ENCODE data around the gene CD163L1. TPM values are rescaled to one million over a fixed set of nuclear protein-coding genes. Genes with fewer than 3 reads are reported as not detected.

Gene CD163L1
- total and polyA plus RNA-seq, 2 donors: 1.5 to 7.3 TPM

DNA sequence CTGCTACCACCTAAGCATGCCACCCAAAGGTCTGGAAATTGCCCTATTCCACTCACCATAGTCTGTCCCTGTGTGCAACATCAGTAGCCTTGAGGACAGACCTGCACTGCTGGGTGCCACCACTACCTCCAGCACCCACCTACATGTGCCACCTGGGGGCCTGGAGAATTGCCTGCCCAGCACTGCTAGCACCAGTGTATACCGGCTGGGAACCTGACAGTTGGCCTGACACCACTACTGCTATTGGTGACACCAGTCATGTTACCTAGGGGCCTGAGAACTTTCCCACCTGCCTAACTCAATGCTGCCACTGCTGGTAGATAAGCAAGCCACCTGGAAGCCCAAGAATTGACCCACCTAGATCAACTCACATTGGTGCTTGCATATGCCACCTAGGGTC, 60.8 kb downstream of the CD163L1 start:
- no peaks in the 10 kb centered on the region for H3K36me3 ChIP-seq (ENCODE audit: insufficient read depth)
- no peak overlapping the region for H3K27ac ChIP-seq (ENCODE audit: low read depth)
- H3K4me1 ChIP-seq (ENCODE audit: insufficient read depth): no peaks in the 10 kb centered on the region
- WGBS: 88% methylated on average over 1 of the region's 1 CpG
- no peak for DNase-seq (ENCODE audit: extremely low spot score)
- no peak overlapping the region for H3K4me3 ChIP-seq (ENCODE audit: low read depth, low read length)

GRCh38 chr12:7376196-7376595, 67.8 kb downstream of the CD163L1 start:
- DNase-seq (ENCODE audit: extremely low spot score): no peak
- WGBS: 59% methylated on average over 1 of the region's 1 CpG
- no peaks in the 10 kb centered on the region for H3K4me1 ChIP-seq (ENCODE audit: insufficient read depth)
- H3K36me3 ChIP-seq (ENCODE audit: insufficient read depth): no peaks in the 10 kb centered on the region
- no peak overlapping the region for H3K27ac ChIP-seq (ENCODE audit: low read depth)
- no peak overlapping the region for H3K4me3 ChIP-seq (ENCODE audit: low read depth, low read length)

GRCh38 chr12:7375145-7375543, 68.8 kb downstream of the CD163L1 start:
- 79% methylated on average over 3 of the region's 3 CpGs for WGBS
- H3K36me3 ChIP-seq (ENCODE audit: insufficient read depth): no peaks in the 10 kb centered on the region

DNA sequence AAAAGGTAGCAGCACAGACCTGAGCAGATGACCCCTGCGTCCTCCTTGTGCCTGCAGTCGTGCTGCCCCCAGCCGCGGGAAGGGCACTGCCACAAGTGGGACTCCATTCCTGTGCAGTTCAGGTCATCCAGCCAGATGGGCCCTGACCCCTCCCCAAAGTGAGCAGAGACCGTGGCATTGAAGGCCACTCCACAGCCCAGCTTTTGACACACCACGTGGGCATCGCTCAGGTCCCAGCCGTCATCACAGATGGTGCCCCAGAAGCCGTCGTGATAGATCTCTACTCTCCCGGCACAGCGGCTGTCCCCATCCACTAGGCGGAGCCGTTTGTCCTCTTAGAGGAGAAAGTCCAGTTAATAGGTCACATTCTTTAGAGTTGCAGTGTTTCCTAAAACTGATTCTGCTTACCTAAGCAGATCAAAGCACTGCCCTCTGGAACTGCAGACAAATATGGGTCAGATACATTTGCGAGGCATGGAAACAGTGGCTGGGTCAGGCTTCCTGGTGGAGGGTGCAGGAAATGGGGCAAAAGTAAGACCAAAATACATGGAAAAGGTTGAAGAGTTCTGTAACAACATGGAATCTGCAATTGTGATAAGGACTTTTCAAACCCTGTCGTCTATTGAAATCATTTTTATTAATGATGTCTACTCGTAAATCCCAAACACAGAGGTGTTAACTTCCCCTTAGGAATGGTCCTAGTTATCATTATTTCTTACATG, 69.4 kb downstream of the CD163L1 start:
- no peak overlapping the region for H3K27ac ChIP-seq (ENCODE audit: low read depth)
- no peaks in the 10 kb centered on the region for H3K4me1 ChIP-seq (ENCODE audit: insufficient read depth)
- no peak overlapping the region for H3K4me3 ChIP-seq (ENCODE audit: low read depth, low read length)
- no peak for DNase-seq (ENCODE audit: extremely low spot score)
- WGBS: 41% methylated on average over 17 of the region's 17 CpGs
- H3K36me3 ChIP-seq (ENCODE audit: insufficient read depth): no peaks in the 10 kb centered on the region

More at GRCh38 chr12:7375145-7375543, 68.8 kb downstream of the CD163L1 start:
- Histone ChIP-seq H3K4me3 (ENCODE audit: low read depth, low read length) (no peak overlapping the region), H3K27ac (ENCODE audit: low read depth) (no peak overlapping the region), H3K4me1 (ENCODE audit: insufficient read depth) (no peaks in the 10 kb centered on the region)
- DNase-seq (ENCODE audit: extremely low spot score): no peak

DNA sequence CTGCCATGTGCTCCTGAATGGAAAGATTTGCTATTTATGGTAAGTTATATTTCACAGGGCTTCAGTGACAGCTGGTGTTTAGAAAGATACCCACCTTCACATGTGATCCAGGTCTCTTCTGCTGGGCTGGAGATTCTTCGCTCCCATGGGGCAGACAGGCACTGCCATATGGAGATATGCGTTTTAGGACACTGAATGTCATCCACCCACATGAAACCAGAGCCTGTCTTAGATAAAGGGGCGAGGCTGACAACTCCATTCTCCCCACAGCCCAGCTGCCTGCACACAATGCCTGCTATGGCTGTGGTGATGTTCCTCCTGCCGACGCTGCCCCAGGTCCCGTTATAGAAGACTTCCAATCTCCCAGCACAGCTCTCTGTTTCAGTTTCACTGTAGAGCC, 70.7 kb downstream of the CD163L1 start:
- WGBS: 56% methylated on average over 6 of the region's 6 CpGs
- DNase-seq (ENCODE audit: extremely low spot score): no peak
- Histone ChIP-seq H3K4me3 (ENCODE audit: low read depth, low read length) (no peak overlapping the region), H3K27ac (ENCODE audit: low read depth) (no peak overlapping the region), H3K36me3 (ENCODE audit: insufficient read depth) (no peaks in the 10 kb centered on the region), H3K4me1 (ENCODE audit: insufficient read depth) (no peaks in the 10 kb centered on the region)

DNA sequence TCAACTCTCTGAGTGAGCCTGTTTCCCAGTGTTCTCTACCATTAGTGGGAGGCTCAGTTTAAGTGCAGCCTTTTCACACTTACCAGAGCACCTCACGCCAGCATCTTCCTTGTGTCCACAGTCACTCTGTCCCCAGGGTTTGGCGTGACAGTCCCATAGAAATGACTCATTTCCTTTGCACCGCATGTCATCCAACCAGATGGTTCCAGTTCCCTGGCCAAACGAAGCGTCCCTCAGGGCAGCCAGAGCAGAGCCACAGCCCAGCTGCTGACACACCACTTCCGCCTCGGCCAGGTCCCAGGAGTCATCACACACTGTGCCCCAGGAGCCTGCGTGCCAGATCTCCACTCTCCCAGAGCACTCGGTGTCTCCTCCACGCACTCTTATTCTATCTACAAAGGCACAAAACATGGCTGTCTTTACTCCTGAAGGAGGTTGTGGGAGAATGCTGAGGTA, 74.7 kb downstream of the CD163L1 start:
- Histone ChIP-seq H3K4me3 (ENCODE audit: low read depth, low read length) (no peak overlapping the region), H3K4me1 (ENCODE audit: insufficient read depth) (no peaks in the 10 kb centered on the region), H3K36me3 (ENCODE audit: insufficient read depth) (no peaks in the 10 kb centered on the region), H3K27ac (ENCODE audit: low read depth) (no peak overlapping the region)
- WGBS: 72% methylated on average over 10 of the region's 10 CpGs
- no peak for DNase-seq (ENCODE audit: extremely low spot score)

DNA sequence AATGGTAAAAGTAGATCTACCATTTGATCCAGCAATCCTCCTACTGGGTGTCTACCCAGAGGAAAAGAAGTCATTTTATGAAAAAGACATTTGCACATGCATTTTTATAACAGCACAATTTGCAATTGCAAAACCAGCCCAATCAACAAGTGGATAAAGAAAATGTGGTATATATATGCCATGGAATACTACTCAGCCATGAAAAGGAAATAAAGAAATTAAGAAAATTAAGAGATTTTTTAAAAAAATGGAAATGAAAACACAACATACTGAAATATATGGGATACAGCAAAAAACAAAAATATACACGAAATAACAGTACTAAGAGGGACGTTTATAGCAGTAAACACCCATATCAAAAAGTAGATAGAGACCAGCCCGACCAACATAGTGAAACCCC, 81.2 kb downstream of the CD163L1 start:
- Histone ChIP-seq H3K4me3 (ENCODE audit: low read depth, low read length) (no peak overlapping the region), H3K4me1 (ENCODE audit: insufficient read depth) (no peaks in the 10 kb centered on the region), H3K36me3 (ENCODE audit: insufficient read depth) (no peaks in the 10 kb centered on the region), H3K27ac (ENCODE audit: low read depth) (no peak overlapping the region)
- DNase-seq (ENCODE audit: extremely low spot score): no peak
- WGBS: 80% methylated on average over 3 of the region's 3 CpGs

DNA sequence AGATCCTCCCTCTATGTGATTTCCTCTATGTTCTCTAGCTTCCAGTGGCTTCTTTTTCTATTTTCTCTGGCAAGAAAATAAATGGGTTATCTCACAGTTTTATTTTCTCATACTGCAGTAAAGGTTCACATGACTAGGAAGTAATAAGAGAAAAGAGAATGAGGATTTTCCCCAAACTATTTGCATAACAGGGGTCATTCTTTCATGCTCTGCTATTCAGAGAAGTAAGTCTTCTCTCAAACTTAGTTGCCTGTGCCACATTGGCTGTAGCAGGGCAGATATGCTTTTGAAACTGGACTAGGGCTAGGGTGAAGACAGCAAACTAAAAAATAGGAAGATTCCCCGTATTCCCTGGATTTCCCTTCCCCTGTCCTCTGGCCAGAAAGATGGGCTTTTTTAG, 82.7 kb downstream of the CD163L1 start:
- no peaks in the 10 kb centered on the region for H3K36me3 ChIP-seq (ENCODE audit: insufficient read depth)
- no peak for DNase-seq (ENCODE audit: extremely low spot score)
- no peaks in the 10 kb centered on the region for H3K4me1 ChIP-seq (ENCODE audit: insufficient read depth)
- WGBS: 90% methylated on average over 1 of the region's 1 CpG
- H3K4me3 ChIP-seq (ENCODE audit: low read depth, low read length): no peak overlapping the region
- no peak overlapping the region for H3K27ac ChIP-seq (ENCODE audit: low read depth)

DNA sequence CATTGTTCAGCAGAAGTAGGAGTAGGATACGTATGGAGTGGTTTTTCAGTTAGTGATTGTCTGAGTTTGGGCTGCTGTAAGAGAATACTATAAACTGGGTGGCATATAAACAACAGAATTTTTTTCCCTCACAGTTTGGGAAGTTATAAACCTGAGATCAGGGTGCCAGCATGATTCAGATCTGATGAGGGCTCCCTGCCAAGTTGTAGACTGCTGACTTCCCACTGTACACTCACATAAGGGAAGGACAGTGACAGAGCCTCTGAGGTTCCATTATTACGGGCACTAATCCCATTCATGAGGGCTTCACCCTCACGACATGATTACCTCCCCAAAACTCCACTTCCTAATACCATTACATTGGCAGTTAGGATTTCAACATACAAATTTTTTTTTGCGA, 89.4 kb downstream of the CD163L1 start:
- DNase-seq (ENCODE audit: extremely low spot score): no peak
- Histone ChIP-seq H3K4me1 (ENCODE audit: insufficient read depth) (no peaks in the 10 kb centered on the region), H3K4me3 (ENCODE audit: low read depth, low read length) (no peak overlapping the region), H3K36me3 (ENCODE audit: insufficient read depth) (no peaks in the 10 kb centered on the region), H3K27ac (ENCODE audit: low read depth) (no peak overlapping the region)
- 68% methylated on average over 4 of the region's 4 CpGs for WGBS

DNA sequence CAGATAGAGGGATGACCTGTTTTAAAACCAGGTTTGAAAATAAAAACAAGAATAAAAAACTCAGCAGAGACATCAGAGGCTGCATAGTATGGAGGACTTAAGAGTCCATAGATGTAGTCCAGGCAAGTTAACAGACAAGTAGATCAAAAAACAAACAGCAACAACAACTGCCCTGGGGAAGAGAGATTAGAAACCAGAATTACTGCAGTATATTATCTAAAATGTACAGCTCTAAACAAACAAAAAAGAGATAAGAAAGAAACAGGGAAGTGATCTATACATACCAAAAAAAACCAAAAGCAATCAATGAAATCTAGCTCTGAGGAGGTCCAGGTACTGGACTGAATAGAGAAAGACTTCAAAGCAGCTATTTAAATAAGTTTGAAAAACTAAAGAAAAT, 91.3 kb downstream of the CD163L1 start:
- H3K27ac ChIP-seq (ENCODE audit: low read depth): no peak overlapping the region
- H3K4me1 ChIP-seq (ENCODE audit: insufficient read depth): no peaks in the 10 kb centered on the region
- no peak for DNase-seq (ENCODE audit: extremely low spot score)
- no peak overlapping the region for H3K4me3 ChIP-seq (ENCODE audit: low read depth, low read length)
- no peaks in the 10 kb centered on the region for H3K36me3 ChIP-seq (ENCODE audit: insufficient read depth)

DNA sequence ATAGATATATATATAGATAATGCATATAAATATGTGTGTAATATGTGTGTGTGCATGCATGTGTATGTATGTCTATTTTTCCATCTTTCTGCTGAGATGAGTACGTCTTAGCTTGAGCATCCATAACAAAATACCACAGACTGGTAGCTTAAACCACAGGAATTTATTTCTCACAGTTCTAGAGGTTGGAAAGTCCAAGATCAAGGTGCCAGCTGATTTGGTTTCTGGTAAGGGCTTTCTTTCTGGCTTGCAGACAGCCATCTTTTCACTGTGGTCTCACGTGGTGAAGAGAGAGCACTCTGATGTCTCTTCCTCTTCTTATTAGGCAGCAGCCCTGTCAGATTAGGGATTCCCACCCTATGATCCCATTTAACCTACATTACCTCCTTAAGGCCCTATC, 92.8 kb downstream of the CD163L1 start:
- Histone ChIP-seq H3K4me3 (ENCODE audit: low read depth, low read length) (no peak overlapping the region), H3K4me1 (ENCODE audit: insufficient read depth) (no peaks in the 10 kb centered on the region), H3K27ac (ENCODE audit: low read depth) (no peak overlapping the region), H3K36me3 (ENCODE audit: insufficient read depth) (no peaks in the 10 kb centered on the region)
- WGBS: 56% methylated on average over 2 of the region's 2 CpGs
- no peak for DNase-seq (ENCODE audit: extremely low spot score)

DNA sequence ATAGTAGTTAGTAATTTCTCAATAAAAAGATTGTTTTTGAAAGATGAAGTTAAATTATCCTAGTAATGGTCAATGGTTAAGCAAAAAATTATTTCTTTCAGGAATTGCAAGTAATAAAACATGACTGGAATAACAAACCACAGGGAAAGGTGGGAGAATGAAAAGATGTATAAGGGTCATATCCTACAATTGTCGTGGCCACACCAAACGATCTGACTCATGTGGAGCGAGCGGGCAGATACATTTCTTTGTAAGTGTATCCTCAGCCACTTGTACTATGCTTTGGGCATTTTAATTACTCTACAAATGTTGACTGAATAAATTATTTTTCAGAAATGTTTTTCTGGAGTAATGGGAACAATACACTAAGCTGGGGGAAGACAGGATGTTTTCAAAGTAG, 94.5 kb downstream of the CD163L1 start:
- no peaks in the 10 kb centered on the region for H3K4me1 ChIP-seq (ENCODE audit: insufficient read depth)
- no peaks in the 10 kb centered on the region for H3K36me3 ChIP-seq (ENCODE audit: insufficient read depth)
- no peak for DNase-seq (ENCODE audit: extremely low spot score)
- H3K27ac ChIP-seq (ENCODE audit: low read depth): no peak overlapping the region
- no peak overlapping the region for H3K4me3 ChIP-seq (ENCODE audit: low read depth, low read length)
- WGBS: 75% methylated on average over 4 of the region's 4 CpGs

DNA sequence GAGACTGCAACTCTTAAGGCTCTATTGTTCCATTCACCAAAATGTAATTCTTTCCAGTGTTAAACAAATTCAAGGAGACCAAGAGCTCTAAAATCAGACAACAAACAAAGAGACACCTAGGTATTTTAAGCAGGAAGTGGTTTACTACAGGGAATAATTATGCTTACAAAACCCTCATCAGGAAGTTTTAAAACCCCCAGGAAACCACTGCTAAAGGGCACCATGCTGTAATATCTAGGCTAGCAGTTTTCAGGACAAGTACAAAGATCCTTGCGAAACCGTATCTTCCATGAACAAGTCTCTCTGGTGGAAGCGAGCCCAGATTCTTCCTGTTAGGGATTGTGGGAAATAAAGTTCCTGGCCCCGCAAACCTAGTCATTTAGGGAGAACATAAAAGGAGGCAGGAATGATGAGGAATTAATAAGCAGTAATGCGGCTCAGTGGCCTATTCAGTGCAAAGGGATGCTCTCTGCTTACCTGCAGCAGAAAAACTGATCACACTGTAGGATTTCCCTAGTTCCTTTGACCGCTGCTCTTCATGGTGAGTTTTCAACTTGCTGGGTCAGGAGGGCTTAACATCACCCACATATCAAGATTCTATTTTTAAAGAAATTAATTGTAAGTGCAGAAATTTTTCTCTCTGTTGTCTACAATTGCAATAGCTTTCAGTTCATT, 97.3 kb downstream of the CD163L1 start:
- DNase-seq (ENCODE audit: extremely low spot score): no peak
- Histone ChIP-seq H3K4me3 (ENCODE audit: low read depth, low read length) (no peak overlapping the region), H3K36me3 (ENCODE audit: insufficient read depth) (no peaks in the 10 kb centered on the region), H3K27ac (ENCODE audit: low read depth) (no peak overlapping the region), H3K4me1 (ENCODE audit: insufficient read depth) (no peaks in the 10 kb centered on the region)
- whole genome bisulfite sequencing: 80% methylated on average over 6 of the region's 6 CpGs

DNA sequence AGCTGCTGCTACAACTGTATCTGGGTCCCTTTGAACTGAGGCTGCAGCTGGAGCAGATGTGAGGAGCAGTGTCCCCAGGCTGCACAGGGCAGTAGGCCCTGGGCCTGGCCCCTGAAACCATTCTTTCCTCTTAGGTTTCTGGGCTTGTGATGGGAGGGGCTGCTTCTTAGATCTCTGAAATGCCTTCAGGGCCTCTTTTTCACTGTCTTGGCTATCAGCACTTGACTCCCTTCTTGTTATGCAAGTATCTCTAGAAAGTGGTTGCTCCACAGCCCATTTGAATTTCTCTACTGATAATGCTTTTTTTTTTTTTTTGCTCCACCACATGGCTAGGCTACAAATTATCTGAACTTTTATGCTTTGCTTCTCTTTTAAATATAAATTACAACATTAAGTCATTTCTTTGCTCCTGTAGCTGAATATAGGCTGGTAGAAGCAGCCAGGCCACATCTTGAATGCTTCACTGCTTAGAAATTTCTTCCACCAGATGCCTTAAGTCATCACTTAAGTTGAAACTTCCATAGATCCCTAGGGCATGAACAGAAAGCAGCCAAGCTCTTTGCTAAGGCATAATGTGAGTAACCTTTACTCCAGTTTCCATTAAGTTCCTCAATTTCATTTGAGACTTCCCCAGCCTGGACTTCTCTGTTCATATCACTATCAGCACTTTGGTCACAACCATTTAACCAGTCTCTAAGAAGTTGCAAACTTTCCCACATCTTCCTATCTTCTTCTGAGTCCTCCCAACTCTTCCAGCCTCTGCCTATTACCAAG, 98.9 kb downstream of the CD163L1 start:
- no peak for DNase-seq (ENCODE audit: extremely low spot score)
- H3K4me3 ChIP-seq (ENCODE audit: low read depth, low read length): no peak overlapping the region
- H3K4me1 ChIP-seq (ENCODE audit: insufficient read depth): no peaks in the 10 kb centered on the region
- H3K36me3 ChIP-seq (ENCODE audit: insufficient read depth): no peaks in the 10 kb centered on the region
- H3K27ac ChIP-seq (ENCODE audit: low read depth): no peak overlapping the region
